GM12878 (cell line): ENCODE data around the gene PLOD3. TPM values are rescaled to one million over a fixed set of nuclear protein-coding genes. Genes with fewer than 3 reads are reported as not detected.

ENCODE experiments used
- ATAC-seq: fragments of 200-7000 bp; cut with Tn5 transposase; 3 replicates; pipeline ENCODE4 v1.9.1; 2020; ENCODE audit warnings: mild to moderate bottlenecking, moderate library complexity
- BruUV-seq: library from RNA; stranded (reverse); fragments of 400-500 nt; replicated peaks from 2 replicates; lab custom pipeline; 2021; lab: Mats Ljungman, UMichigan
- CTCF ChIA-PET: fragments of 300-600 bp; sonication (Branson Sonifier 250); formaldehyde crosslinking; extraction: SDS; loops from one replicate; lab custom pipeline; 2021; ENCODE audit warnings: inconsistent platforms; lab: Yijun Ruan, JAX
- POLR2A ChIA-PET: fragments of 350-600 bp; formaldehyde crosslinking; extraction: SDS; loops from one replicate; lab custom pipeline; 2021; ENCODE audit warnings: inconsistent platforms; lab: Charles Lee
- RAD21 ChIA-PET: fragments of 300-600 bp; sonication (Branson Sonifier 250); formaldehyde crosslinking; loops from one replicate; lab custom pipeline; 2023; ENCODE audit warnings: antibody characterized with exemption; ENCODE audit not compliant: unreplicated experiment; lab: Charles Lee
- SMC1A ChIA-PET: fragments of 300-600 bp; sonication (Branson Sonifier 250); formaldehyde crosslinking; loops from one replicate; lab custom pipeline; 2023; ENCODE audit not compliant: unreplicated experiment, uncharacterized antibody; lab: Charles Lee
- DNase-seq: peaks from one replicate; pipeline ENCODE4 v3.0.0-alpha.2; 2011; ENCODE audit warnings: low read depth, low spot score
- FAIRE-seq: peaks from 3 replicates; lab custom pipeline; 2011; peaks lifted over from hg19 to GRCh38; lab: Jason Lieb, UNC
- H2AFZ ChIP-seq: 2 replicates; pipeline ENCODE4 v1.6.0; 2011; ENCODE audit warnings: low read depth, low read length, control low read depth; ENCODE audit not compliant: control insufficient read depth
- H3K27ac ChIP-seq: 2 replicates; pipeline ENCODE4 v1.5.1; 2011; ENCODE audit warnings: control low read depth; ENCODE audit not compliant: control insufficient read depth, insufficient read depth
- H3K27me3 ChIP-seq, 2 experiments: replicated peaks in 1 of 2; 2 replicates each; pipeline versions ENCODE4 v1.6.0 to v1.6.1; 2011; ENCODE audit warnings: low read length in 1 of 2; ENCODE audit not compliant: control insufficient read depth in 2 of 2, insufficient read depth in 2 of 2
- H3K36me3 ChIP-seq, 2 experiments: 2 replicates each; pipeline ENCODE4 v1.5.1; 2011; ENCODE audit warnings: low read length in 1 of 2; ENCODE audit not compliant: control insufficient read depth in 2 of 2, insufficient read depth in 2 of 2
- H3K4me1 ChIP-seq: 2 replicates; pipeline ENCODE4 v1.6.1; 2011; ENCODE audit warnings: mild to moderate bottlenecking, low read length, moderate library complexity, mixed read lengths; ENCODE audit not compliant: control insufficient read depth, insufficient read depth
- H3K4me2 ChIP-seq: 2 replicates; pipeline ENCODE4 v1.6.0; 2011; ENCODE audit warnings: control low read depth; ENCODE audit not compliant: control insufficient read depth, insufficient read depth
- H3K4me3 ChIP-seq: fragments of 200-600 bp; sonication (generic); 2 replicates; pipeline ENCODE4 v1.5.1; 2016
- H3K79me2 ChIP-seq: 2 replicates; pipeline ENCODE4 v1.6.0; 2011; ENCODE audit warnings: low read length; ENCODE audit not compliant: control insufficient read depth, insufficient read depth
- H3K9ac ChIP-seq: 2 replicates; pipeline ENCODE4 v1.8.0; 2011; ENCODE audit warnings: low read length, control low read depth, mixed read lengths; ENCODE audit not compliant: control insufficient read depth, insufficient read depth
- H3K9me3 ChIP-seq: replicated peaks from 3 replicates; pipeline ENCODE4 v1.5.1; 2011; ENCODE audit warnings: mild to moderate bottlenecking, low read length; ENCODE audit not compliant: control insufficient read depth, insufficient read depth
- H4K20me1 ChIP-seq: 2 replicates; pipeline ENCODE4 v1.6.0; 2011; ENCODE audit not compliant: control insufficient read depth, insufficient read depth
- ASH2L ChIP-seq: fragments of 300-600, 200-600 bp; sonication (generic); IDR thresholded peaks from 2 replicates; pipeline ENCODE4 v1.6.1; 2017; ENCODE audit warnings: low read depth, mild to moderate bottlenecking, borderline replicate concordance
- ATF2 ChIP-seq: IDR thresholded peaks from 2 replicates; pipeline ENCODE4 v1.6.1; 2012; ENCODE audit warnings: low read length, inconsistent platforms
- ATF3 ChIP-seq: IDR thresholded peaks from 2 replicates; pipeline ENCODE4 v1.6.1; 2011; ENCODE audit warnings: low read depth, mild to moderate bottlenecking, low read length, moderate library complexity, borderline replicate concordance; ENCODE audit errors: extremely low read depth
- BMI1 ChIP-seq: fragments of 450-650 bp; IDR thresholded peaks from 2 replicates; pipeline ENCODE4 v1.6.1; 2016; ENCODE audit warnings: mild to moderate bottlenecking, moderate library complexity, borderline replicate concordance
- CREB1 ChIP-seq: IDR thresholded peaks from 2 replicates; pipeline ENCODE4 v1.6.1; 2012; ENCODE audit warnings: low read depth, mild to moderate bottlenecking, inconsistent platforms
- ESRRA ChIP-seq: IDR thresholded peaks from 2 replicates; pipeline ENCODE4 v1.6.1; 2012; ENCODE audit warnings: mild to moderate bottlenecking, low read length, improper control_type of control experiment
- FOXM1 ChIP-seq: IDR thresholded peaks from 2 replicates; pipeline ENCODE4 v1.6.1; 2012; ENCODE audit warnings: low read depth, mild to moderate bottlenecking, inconsistent platforms, low read length, moderate library complexity
- JUNB ChIP-seq: IDR thresholded peaks from 2 replicates; pipeline ENCODE4 v1.6.1; 2016; ENCODE audit warnings: antibody characterized with exemption, mild to moderate bottlenecking
- MXI1 ChIP-seq: fragments of 150-350 bp; IDR thresholded peaks from 2 replicates; pipeline ENCODE4 v1.6.1; 2011; ENCODE audit warnings: low read depth, mild to moderate bottlenecking, inconsistent platforms, low read length, improper control_type of control experiment
- NR2C2 ChIP-seq: IDR thresholded peaks from 2 replicates; pipeline ENCODE4 v1.6.1; 2011; ENCODE audit warnings: borderline replicate concordance, low read depth; ENCODE audit not compliant: control insufficient read depth, insufficient read length
- POLR2AphosphoS5 ChIP-seq: IDR thresholded peaks from 2 replicates; pipeline ENCODE4 v1.6.1; 2011; ENCODE audit warnings: mild to moderate bottlenecking, low read length, inconsistent platforms
- RAD51 ChIP-seq: fragments of 450-650 bp; IDR thresholded peaks from 2 replicates; pipeline ENCODE4 v1.6.1; 2016; ENCODE audit warnings: moderate library complexity, mild to moderate bottlenecking, inconsistent platforms
- RB1 ChIP-seq: fragments of 450-650 bp; formaldehyde crosslinking; IDR thresholded peaks from 2 replicates; pipeline ENCODE4 v1.6.1; 2017; ENCODE audit warnings: mild to moderate bottlenecking, borderline replicate concordance
- SMARCA5 ChIP-seq: fragments of 450-650 bp; IDR thresholded peaks from 2 replicates; pipeline ENCODE4 v1.6.1; 2017; ENCODE audit warnings: mild to moderate bottlenecking
- SP1 ChIP-seq: IDR thresholded peaks from one replicate; pipeline ENCODE4 v1.6.1; 2011; ENCODE audit warnings: low read depth, low read length
- STAT3 ChIP-seq: IDR thresholded peaks from 2 replicates; pipeline ENCODE4 v1.6.1; 2011; ENCODE audit warnings: low read depth, low read length, improper control_type of control experiment
- SUPT20H ChIP-seq: IDR thresholded peaks from 2 replicates; pipeline ENCODE4 v1.6.1; 2011; ENCODE audit warnings: low read depth, mild to moderate bottlenecking, low read length, moderate library complexity, borderline replicate concordance; ENCODE audit not compliant: control insufficient read depth
- ZNF217 ChIP-seq: fragments of 450-650 bp; IDR thresholded peaks from 2 replicates; pipeline ENCODE4 v1.6.1; 2017; ENCODE audit warnings: antibody characterized with exemption, mild to moderate bottlenecking
- ZNF592 ChIP-seq: fragments of 450-650 bp; IDR thresholded peaks from 2 replicates; pipeline ENCODE4 v1.6.1; 2017; ENCODE audit warnings: mild to moderate bottlenecking, moderate library complexity
- WGBS: methylation state at CpG from one replicate; pipeline ENCODE4 v1.1.6; 2016; ENCODE audit warnings: low lambda C conversion rate; ENCODE audit not compliant: insufficient replicate concordance, insufficient coverage; ENCODE audit errors: missing lambda C conversion rate; 5-methylcytosine and 5-hydroxymethylcytosine counted together
- in situ Hi-C: fragments of 300-500 bp; cut with MboI; formaldehyde crosslinking; loops from 9 replicates; pipeline ENCODE4 v1.14.3; 2018; ENCODE audit warnings: mixed read lengths
- intact Hi-C: fragments of 100-400 bp; cut with micrococcal nuclease; formaldehyde crosslinking; loops from one replicate; pipeline ENCODE4 v1.14.2; 2022; ENCODE audit not compliant: unreplicated experiment
- polyA plus RNA-seq, 11 experiments: library from polyadenylated mRNA; depleted of rRNA in 4 of 11; unstranded in 6 of 11; stranded (reverse) in 5 of 11; fragments of >200 nt; fragmentation: Nextera tagmentation in 4 of 11; fragmentation: Illumina TruSeq in 1 of 11; extraction: Ambion mirVana in 4 of 11; extraction: Trizol in 1 of 11; gene quantifications; 1 replicate in 1 of 11; 2 replicates in 10 of 11; pipeline versions ENCODE4 v1.2.1 to v1.2.3, GENCODE V29; 2011 to 2016; ENCODE audit warnings: inconsistent platforms in 2 of 11, missing spikeins in 2 of 11, low read depth in 1 of 11
- total RNA-seq, 4 experiments: library from RNA; depleted of rRNA in 3 of 4; stranded (reverse); fragments of >200 nt in 3 of 4; fragmentation: Illumina TruSeq in 1 of 4; extraction: Trizol in 1 of 4; gene quantifications; 2 replicates each; pipeline versions ENCODE4 v1.2.1 to v1.2.3, GENCODE V29; 2013 to 2021

PLOD3 gene
- total and polyA plus RNA-seq, 10 of the 15 experiments (the other 5 are each of a cell fraction or from before 2014, with no cell fraction given): 0.53 to 27.8 (median 15.1) TPM

- Histone ChIP-seq H3K4me3 (no peak overlapping the region), H3K4me1 (peaks cover 8% of the 10 kb centered on the region), H3K27ac (no peak overlapping the region), H3K9me3 (no peaks in the 10 kb centered on the region; the same call in 2 of the 3 replicates), H4K20me1 (no peaks in the 10 kb centered on the region), H3K4me2 (no peak overlapping the region), H3K36me3 (no peaks in the 10 kb centered on the region), H2AFZ (no peak overlapping the region), H3K27me3 (peaks cover 32 to 33% of the 10 kb centered on the region in 2 experiments), H3K79me2 (no peaks in the 10 kb centered on the region), H3K9ac (no peak overlapping the region)
- RAD21 ChIA-PET: interaction anchor here (0.6 to 2.7 kb wide), 2 partner anchors 26 to 1087 kb away, joined by 3 to 20 read pairs; no protein-coding TSS in a partner anchor
- SMC1A ChIA-PET: interaction anchor here (1.0 to 2.6 kb wide), 5 partner anchors 13 to 120 kb away, joined by 3 to 10 read pairs (median 3); no protein-coding TSS in a partner anchor
- ATAC-seq (no peak), FAIRE-seq (no peak), DNase-seq (no peak)
- POLR2A ChIA-PET: no interaction called here
- no TSS peak for BruUV-seq
- in situ Hi-C loops (no loop called here), intact Hi-C loops (no loop called here)
- WGBS: 8% methylated on average over 17 of the region's 17 CpGs
- CTCF ChIA-PET: interaction anchor here (0.6 to 6.1 kb wide), 8 partner anchors 12 to 1445 kb away, joined by 3 to 80 read pairs (median 3); partner anchors contain the start of gene TRIM56
- TF ChIP-seq SP1 (no peak), ZNF217 (no peak), STAT3 (no peak), BMI1 (no peak), FOXM1 (no peak), ZNF592 (no peak), NR2C2 (no peak), RAD51 (no peak), POLR2AphosphoS5 (no peak), ATF2 (no peak), JUNB (no peak), RB1 (no peak), SMARCA5 (no peak), MXI1 (no peak), CREB1 (no peak), ESRRA (no peak), ATF3 (no peak), SUPT20H (no peak), ASH2L (no peak)
Measured at GRCh38 chr7:101170617-101171441, 46.6 kb downstream of the PLOD3 start.
